NCI-H2029 treated with DMSO at 0.1 percent for 48 hours (cell line): ENCODE measurements around the gene NMNAT3.
"Not testable (repeated sequence)": the region's sequence is repeated elsewhere in the genome, so short reads cannot be mapped to it uniquely, and the experiment has no call there.

Experiments used
- DNase-seq: peaks from one replicate; lab custom pipeline; 2025; lab: John Stamatoyannopoulos, UW

The NMNAT3 gene

GRCh38 chr3:139636511-139636910 lies 41.3 kb downstream of the NMNAT3 start:
- DNase-seq = no peak

- DNase-seq = no peak
Measured at GRCh38 chr3:139634111-139634635, 43.6 kb downstream of the NMNAT3 start.

GRCh38 chr3:139633511-139633910 lies 44.3 kb downstream of the NMNAT3 start:
- DNase-seq = no peak

GRCh38 chr3:139630542-139630941 lies 47.2 kb downstream of the NMNAT3 start:
- no peak for DNase-seq

- no peak for DNase-seq
Measured at GRCh38 chr3:139629033-139629432, 48.7 kb downstream of the NMNAT3 start.

GRCh38 chr3:139627759-139628158 lies 50.0 kb downstream of the NMNAT3 start:
- DNase-seq = peak; percentile 8

GRCh38 chr3:139620438-139620837 lies 57.3 kb downstream of the NMNAT3 start:
- peak; percentile 16 for DNase-seq

GRCh38 chr3:139619484-139619883 lies 58.3 kb downstream of the NMNAT3 start:
- no peak for DNase-seq

- DNase-seq = no peak
Measured at GRCh38 chr3:139617672-139618268, 60.0 kb downstream of the NMNAT3 start.

GRCh38 chr3:139611528-139611927 lies 66.2 kb downstream of the NMNAT3 start:
- no peak for DNase-seq

- no peak for DNase-seq
Measured at GRCh38 chr3:139610886-139611285, 66.9 kb downstream of the NMNAT3 start.

- no peak for DNase-seq
Measured at GRCh38 chr3:139608924-139609323, 68.8 kb downstream of the NMNAT3 start.

- no peak for DNase-seq
Measured at GRCh38 chr3:139608108-139608380, 69.7 kb downstream of the NMNAT3 start.

- no peak for DNase-seq
Measured at GRCh38 chr3:139607257-139608107, 70.3 kb downstream of the NMNAT3 start.

- DNase-seq = no peak
Measured at GRCh38 chr3:139602003-139602402, 75.8 kb downstream of the NMNAT3 start.

- DNase-seq = no peak
Measured at GRCh38 chr3:139601191-139601961, 76.4 kb downstream of the NMNAT3 start.

- no peak for DNase-seq
Measured at GRCh38 chr3:139597947-139598346, 79.8 kb downstream of the NMNAT3 start.

- DNase-seq = not testable (repeated sequence)
Measured at GRCh38 chr3:139591186-139591585, 86.6 kb downstream of the NMNAT3 start.

GRCh38 chr3:139588450-139588849 lies 89.3 kb downstream of the NMNAT3 start:
- DNase-seq = no peak

- no peak for DNase-seq
Measured at GRCh38 chr3:139587797-139588196, 90.0 kb downstream of the NMNAT3 start.

GRCh38 chr3:139586420-139587017 lies 91.3 kb downstream of the NMNAT3 start:
- no peak for DNase-seq

- no peak for DNase-seq
Measured at GRCh38 chr3:139585820-139586219, 92.0 kb downstream of the NMNAT3 start.
